ENCODE results near the gene SVOPL.

Gene SVOPL

DNA sequence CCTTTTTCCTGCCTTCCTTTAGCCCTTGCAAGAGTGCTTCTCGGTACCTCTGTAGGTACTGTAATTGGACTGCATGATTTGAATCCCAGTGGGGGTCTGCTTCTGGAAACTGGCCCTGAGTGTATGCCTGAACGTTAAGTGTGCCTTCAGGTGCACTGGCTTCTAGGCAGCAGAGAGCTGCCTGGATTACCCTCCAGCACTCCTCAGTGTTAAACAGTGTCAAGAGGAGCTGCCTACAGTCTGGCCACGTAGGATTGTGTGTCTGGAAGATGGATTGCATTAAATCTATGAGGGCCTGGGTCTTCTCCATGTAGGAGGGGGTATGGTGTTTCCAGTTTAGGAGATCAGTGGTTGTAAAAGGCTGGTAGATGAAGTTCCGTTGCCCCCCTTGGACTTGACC, 137.4 kb downstream of the SVOPL start:
- DNase-seq (ENCODE audit: low spot score): no peak

DNA sequence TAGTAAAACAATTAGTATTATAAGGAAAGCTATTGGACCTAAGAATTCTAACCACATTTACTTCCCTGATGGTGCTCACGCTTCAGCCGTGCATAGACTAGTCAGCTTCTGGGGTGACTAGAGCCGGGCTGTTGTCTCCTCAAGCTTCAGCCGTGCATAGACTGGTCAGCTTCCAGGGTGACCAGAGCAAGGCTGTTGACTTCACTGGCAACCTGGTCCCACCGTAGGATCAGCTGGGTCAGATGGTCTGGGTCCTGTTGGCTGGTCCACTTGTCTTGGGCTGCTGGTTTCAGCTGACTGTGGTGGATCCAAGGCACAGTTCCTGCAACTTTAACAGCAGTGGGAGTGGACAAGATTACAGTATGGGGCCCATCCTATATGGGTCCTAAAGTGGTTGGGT, 141.7 kb downstream of the SVOPL start:
- no peak for DNase-seq (ENCODE audit: low spot score)

DNA sequence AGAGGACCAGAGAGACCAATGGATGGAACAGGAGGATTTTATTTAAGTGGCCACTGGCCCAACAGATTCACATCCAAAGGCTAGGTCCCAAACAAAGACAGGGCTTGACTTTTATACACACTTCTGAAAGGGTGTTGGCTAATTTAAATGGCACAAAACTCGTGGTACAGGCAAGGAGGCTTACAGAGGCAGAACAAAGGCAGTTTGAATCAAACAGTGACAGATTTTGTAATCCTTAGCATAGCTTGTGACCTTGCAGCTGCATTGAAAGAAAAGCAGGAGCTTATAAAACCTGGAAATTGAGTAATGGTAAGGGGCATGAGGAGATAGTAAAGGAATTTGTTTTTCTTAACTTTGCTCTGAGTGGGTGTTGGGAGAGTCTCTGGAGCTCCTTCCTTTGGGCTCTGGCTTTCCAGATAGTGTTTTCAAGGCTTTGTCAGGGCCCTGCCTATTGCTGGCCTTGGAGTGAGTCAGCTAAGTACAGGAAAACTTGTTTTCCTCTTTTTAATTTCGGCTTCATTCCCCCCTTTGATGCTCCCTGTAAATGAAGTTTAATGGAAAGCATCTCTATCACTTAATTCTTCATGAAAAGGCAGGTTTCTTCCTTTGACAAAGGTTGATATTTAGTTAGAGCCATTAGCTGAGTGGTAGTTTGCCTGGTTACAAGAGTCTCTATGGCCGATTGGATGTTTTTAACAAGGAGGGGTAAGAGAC, 144.2 kb downstream of the SVOPL start:
- DNase-seq (ENCODE audit: low spot score): no peak

DNA sequence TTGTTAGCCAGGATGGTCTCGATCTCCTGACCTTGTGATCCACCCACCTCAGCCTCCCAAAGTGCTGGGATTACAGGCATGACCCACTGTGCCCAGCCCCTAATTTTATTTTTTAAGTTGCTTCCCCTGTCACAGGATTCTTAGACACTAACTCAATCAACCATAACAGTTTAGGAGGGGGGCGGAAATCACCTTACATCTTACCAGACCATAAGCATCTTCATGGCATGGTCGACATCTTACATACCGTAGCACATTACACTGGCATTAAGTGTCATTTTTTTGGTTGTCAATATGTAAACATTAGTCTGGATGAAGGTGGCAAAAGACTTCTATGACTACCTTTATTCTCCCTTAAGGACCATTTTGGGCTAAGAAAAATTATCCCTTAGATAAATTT, 145.5 kb downstream of the SVOPL start:
- no peak for DNase-seq (ENCODE audit: low spot score)

DNA sequence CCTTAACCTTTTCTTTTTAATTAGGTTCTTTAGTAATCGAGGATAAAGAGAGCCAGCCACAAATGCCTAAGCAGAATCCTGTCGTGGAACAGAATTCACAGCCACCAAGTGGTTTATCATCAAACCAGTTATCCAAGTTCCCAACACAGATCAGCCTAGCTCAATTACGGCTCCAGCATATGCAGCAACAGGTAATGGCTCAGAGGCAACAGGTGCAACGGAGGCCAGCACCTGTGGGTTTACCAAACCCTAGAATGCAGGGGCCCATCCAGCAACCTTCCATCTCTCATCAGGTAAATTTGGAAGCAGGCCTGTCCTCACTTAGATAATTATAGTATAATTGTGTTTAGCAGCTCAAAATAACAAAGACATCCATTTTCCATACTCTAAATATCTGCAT, 146.5 kb downstream of the SVOPL start:
- no peak for DNase-seq (ENCODE audit: low spot score)

DNA sequence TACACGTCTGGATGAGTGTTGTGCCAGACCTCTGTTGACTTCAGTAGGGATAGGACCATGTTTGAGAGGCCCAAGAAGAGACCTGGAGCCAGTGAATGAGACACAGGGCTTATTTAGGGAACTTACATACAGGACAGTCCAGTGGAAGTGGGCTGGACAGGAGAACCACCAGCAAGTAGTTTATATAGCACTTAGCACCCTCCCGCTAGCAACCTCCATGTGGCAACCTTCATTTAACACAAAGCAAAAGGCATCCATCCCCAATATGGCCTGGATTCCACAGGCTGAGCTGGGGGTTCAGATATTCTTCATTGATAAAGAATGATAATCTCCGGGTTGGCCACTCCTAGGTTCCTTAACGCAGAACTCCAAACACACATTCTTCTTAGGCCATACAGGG, 147.4 kb downstream of the SVOPL start:
- no peak for DNase-seq (ENCODE audit: low spot score)

DNA sequence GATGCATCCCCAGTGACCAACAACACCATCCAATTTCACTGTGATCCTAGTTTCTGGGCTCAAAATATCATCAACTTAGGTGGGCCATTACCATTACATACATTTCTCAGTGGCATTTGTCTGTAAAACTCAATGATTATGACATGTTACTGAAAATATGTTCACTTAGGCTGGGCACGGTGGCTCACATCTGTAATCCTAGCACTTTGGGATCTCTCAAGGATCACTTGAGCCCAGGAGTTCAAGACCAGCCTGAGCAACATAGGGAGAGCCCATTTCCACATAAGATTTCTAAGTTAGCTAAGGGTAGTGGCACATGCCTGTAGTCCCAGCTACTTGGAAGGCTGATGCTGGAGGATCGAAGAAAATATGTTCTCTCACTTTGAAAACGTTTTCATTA, 150.1 kb downstream of the SVOPL start:
- DNase-seq (ENCODE audit: low spot score): no peak

DNA sequence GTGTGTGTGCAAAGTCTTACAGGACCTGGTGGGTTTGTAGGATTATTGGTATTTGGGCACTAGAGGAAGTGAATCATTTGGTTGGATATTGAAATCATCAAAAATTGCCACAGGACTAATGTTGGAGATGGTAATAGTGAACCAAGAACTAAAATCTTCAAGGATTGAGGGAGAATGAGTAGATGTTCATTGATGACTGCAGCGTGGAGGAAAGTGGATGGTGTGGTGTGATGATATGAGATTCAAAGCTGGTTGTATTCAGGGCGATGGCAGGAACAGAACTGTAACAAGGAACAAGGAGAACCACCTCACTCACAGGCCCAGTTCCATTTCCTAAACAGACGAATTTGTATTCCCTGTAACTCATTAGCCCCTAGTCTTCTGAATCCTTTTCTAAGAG, 150.8 kb downstream of the SVOPL start:
- DNase-seq (ENCODE audit: low spot score): no peak

DNA sequence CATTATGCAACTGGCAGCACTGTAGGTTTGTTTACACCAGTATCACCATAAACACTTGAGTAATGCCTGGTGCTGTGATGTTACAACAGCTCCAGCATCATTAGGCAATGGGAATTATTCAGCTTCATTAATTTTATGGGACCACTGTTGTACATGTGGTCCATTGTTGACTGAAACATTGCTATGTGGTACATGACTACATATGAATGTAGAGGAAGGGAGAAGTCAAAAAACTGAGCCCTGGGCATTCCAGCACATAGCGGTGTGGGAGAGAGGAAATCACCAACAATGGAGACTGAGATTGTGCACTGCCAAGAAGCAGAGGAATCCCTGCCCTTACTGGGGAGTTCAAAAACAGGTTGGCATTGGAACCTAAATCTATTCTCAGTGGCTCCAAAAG, 152.1 kb downstream of the SVOPL start:
- DNase-seq (ENCODE audit: low spot score): no peak

DNA sequence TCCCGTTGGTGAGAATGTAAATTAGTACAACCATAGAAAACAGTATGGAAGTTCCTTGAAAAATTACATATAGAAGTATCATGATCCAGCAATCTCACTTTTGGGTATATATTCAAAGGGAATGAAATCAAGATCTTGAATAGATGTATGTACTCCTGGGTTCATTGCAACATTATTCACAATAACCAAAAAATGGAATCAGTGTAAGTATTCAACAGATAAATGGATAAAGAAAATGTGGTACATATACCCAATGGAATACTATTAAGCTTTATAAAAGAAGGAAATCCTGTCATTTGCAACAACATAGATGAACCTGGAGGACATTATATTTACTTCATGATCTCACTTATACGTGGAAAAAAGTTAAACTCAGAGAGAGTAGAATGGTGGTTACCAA, 154.3 kb downstream of the SVOPL start:
- DNase-seq (ENCODE audit: low spot score): no peak

DNA sequence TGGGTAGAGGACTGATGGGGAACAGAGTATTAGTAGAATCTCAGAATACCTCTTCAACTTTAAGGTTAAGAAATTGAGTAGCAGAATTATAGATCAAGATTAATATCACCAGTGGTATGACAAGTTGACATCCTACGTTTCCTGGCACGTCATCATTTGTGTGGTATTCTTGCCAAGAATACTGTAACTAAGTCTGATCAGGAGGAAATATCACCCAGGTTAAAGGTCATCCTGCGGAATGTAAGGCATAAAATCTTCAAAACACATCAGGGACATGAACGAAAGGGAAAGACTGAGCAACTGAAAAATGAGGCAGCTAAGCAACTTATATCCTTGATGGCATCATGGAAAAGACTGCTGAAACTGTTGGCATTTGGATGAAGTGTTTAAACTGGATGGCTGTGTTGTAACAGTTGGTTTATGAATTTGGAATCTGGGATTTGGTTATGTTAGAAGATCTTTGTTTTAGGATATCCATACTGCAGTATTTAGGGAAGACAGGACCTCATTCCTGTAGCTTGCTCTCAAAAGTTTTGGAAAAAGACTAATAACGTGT, 155.0 kb downstream of the SVOPL start:
- DNase-seq (ENCODE audit: low spot score): no peak

DNA sequence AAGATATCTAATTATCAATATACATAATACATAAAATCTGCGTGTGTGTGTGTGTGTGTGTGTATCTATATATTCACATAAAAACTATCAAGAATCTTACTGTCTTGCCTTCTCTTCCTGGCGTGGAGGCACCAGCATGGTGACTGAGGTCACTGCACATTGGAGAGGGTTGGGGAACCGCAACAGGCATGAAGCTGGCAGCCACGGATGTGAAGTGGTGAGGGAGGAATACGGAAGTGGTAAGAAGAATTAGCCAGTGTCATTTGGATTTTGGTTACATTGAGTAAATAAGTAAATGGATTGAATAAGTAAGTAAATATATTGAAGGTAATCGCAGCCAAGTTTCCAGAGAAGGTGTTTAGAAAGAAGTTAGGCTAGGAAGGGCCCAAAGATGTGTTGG, 156.0 kb downstream of the SVOPL start:
- no peak for DNase-seq (ENCODE audit: low spot score)

Data from SW480 (cell line).